ENCODE results near the gene CNKSR3. TPM values are rescaled to one million over a fixed set of nuclear protein-coding genes. Genes with fewer than 3 reads are reported as not detected.

CNKSR3 gene
- total RNA-seq, 1 donor from 2014 or later, result not detected

DNA sequence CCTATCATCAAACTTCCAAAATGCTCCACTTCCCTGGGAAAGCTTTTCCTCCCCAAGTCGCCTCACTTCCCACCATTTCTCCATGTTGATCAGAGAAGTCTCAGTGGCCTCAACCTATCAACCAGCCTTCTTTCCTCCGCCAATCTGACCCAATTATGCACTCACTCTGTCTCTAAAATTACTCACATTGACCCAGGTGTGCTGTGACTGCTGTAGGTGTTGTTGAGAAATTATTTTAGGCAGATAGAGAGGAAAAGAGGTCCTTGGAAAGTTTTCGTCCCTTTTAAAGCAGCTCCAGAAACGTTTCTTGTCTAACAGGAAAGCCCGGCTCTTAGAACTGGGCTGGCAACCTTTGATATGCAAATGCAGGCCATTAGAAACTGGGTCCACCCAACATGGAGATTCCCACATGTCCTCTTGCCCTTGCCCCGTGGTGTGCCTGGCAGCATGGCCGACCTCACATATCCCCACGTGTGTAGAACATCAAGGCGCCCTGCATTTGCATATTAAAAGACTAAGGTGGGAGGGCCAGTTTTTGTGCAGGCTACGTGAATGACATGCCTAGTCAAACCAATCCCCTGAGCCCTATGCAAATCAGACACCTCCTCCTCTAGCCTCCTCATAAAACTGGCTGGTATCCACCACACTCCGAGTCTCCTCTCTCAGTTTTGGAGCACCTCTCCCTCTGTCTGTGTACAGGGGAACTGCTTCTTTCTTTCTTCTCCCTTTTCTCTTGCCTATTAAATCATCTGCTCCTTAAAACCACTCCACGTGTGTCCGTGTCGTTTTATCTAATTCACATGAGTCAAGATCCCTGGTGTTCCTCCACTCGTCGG is 166.8 kb downstream of the CNKSR3 start:
- intact Hi-C loops (cut with micrococcal nuclease), result no loop called here
- H3K9me3 Mint-ChIP-seq, result peaks cover 4% of the 10 kb centered on the region
- no peak overlapping the region for H3K27ac Mint-ChIP-seq
- no peak overlapping the region for H3K4me3 Mint-ChIP-seq
- peaks cover 9% of the 10 kb centered on the region for H3K27me3 Mint-ChIP-seq
- DNase-seq, result no peak
- no peaks in the 10 kb centered on the region for H3K36me3 Mint-ChIP-seq (ENCODE audit: low read depth)
- H3K4me1 Mint-ChIP-seq, result no peaks in the 10 kb centered on the region

DNA sequence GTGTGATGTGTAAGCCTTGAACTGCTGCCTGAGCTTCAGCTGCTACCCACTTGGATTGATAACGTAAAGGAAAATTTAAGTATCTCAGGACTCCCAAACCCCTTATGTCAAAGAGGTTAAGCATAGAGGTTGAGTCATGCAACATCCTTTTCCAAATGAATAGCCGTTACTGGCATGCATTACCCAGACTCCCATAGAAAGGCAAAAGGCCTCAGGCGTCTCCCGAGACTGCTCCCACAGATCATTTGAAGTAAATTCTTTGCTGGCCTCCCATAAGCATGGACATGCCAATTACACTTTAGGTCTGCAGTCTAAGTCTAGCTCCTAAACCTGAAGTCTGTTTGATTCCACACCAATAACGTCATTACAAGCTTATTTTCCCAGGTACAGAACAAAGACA is 168.6 kb downstream of the CNKSR3 start:
- Mint-ChIP-seq H3K27me3 (peaks cover 7% of the 10 kb centered on the region), H3K27ac (no peak overlapping the region), H3K9me3 (peaks cover 4% of the 10 kb centered on the region), H3K4me1 (no peaks in the 10 kb centered on the region), H3K36me3 (ENCODE audit: low read depth) (no peaks in the 10 kb centered on the region), H3K4me3 (no peak overlapping the region)
- intact Hi-C loops (cut with micrococcal nuclease), result no loop called here
- DNase-seq, result no peak

DNA sequence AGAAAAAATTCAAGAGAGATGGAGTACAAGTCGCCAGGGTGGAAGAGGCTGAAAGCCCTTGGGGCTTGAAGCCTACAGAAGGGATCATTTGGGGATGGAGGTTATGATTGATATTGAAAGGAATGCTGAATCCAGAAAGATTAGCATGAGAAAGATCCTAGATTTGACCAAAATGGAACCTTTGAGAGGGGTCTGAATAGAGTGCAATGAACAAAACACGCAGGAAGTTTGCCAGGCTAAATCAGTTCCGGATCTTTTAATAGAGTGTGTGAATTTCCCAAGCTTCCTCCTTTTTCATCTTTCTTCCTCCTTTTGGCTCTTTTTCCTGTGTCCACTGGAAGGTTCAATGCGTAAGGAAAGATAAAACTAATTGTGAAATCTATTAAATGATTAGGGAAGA is 169.1 kb downstream of the CNKSR3 start:
- intact Hi-C loops (cut with micrococcal nuclease), result no loop called here
- peaks cover 4% of the 10 kb centered on the region for H3K9me3 Mint-ChIP-seq
- H3K36me3 Mint-ChIP-seq (ENCODE audit: low read depth), result no peaks in the 10 kb centered on the region
- no peak for DNase-seq
- H3K27me3 Mint-ChIP-seq, result peaks cover 7% of the 10 kb centered on the region
- no peak overlapping the region for H3K4me3 Mint-ChIP-seq
- no peaks in the 10 kb centered on the region for H3K4me1 Mint-ChIP-seq
- H3K27ac Mint-ChIP-seq, result no peak overlapping the region

Other genes with a start within 250 kb of the CNKSR3 start
- gene IPCEF1, start 153.9 kb downstream of the CNKSR3 start, total RNA-seq, result 0.97 and 1.5 TPM in 2 replicates
- gene SCAF8, start 222.7 kb upstream of the CNKSR3 start, total RNA-seq, result 36.6 and 37.5 TPM in 2 replicates